Activated T-helper 1 cell treated with Interleukin-2 at 50 U/mL for 16 hours (primary cell): Measurements from ENCODE around the gene RTP2.

Experiments
- DNase-seq: peaks from one replicate; pipeline ENCODE4 v3.0.0-alpha.2; 2020; ENCODE audit warnings: low read depth

RTP2 gene

DNA sequence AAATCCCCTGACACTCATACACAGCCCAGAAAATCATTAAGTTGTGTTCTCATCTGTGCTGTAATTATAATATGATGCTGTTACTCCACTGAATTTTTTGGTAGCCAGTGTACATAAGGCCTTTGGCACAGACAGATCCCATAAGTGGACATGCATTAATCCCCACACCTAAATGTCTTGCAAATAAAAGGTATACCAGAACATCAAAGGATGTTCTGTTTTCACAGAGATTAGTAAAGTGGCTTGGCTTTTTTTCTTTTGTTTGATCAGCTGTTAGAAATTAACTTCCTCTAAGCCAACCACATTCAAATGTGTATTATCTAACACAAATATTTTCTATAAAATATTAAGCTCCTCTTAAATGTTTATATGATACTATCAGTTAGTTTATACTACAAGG lies 34.8 kb downstream of the RTP2 start:
- DNase-seq = no peak

GRCh38 chr3:187665764-187666402 lies 36.5 kb downstream of the RTP2 start:
- DNase-seq = no peak

- DNase-seq = no peak
Measured at GRCh38 chr3:187665010-187665409, 37.3 kb downstream of the RTP2 start.

DNA sequence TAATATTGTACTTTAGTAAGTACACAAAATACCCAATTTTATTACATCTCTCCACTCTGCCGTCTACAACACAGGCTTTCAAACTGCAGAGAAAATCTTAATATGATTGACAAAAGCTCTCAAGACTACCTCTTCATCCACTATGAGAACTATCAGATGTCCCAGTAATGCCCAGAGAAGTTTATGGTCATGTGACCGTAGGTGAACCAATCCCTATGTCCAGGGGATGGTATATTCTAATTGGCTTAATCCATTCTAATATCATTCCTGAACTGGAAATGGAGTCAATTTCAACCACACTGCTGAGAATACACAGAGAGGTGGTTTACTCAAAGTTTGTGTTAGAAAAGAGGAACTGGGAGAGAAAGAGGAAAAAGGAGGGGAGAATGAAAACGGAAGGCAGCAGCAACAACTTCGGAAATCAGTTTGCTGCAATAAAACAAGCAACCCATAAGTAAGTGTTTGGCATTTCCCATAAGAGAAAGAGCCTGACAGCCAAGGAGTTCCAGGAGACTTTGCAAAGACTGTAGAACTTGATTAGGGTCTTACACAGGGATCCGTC lies 39.4 kb downstream of the RTP2 start:
- no peak for DNase-seq

DNA sequence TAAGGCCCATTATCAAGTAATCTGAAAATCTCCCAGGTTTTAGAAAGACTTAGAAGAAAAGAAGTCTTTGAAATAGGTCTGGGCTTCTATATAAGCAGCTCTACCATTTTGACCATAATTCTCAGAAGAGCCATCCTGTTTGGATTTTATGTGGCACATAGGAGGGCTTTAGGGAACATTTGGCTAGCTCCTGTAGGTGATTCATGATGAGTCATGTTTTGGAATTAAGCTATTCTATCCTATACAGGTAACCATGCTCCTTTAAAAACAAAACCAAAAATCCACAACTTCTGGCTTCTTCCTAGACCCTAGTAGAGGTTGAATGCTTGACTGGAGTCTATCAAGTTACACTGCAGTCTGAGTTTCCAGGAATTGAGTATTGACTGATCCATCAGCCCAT lies 41.1 kb downstream of the RTP2 start:
- no peak for DNase-seq

GRCh38 chr3:187651282-187651681 lies 51.1 kb downstream of the RTP2 start:
- DNase-seq = no peak
